T-helper 1 cell treated with Interleukin-12 subunit alpha and Interleukin-12 subunit beta and Interleukin-4 antibody, amounts not matched to agents 30 ng/mL and 1 ng/mL, for 36 hours (primary cell): ENCODE results near the gene RAPGEF4. TPM values are rescaled to one million over a fixed set of nuclear protein-coding genes. Genes with fewer than 3 reads are reported as not detected.

Source experiments
- intact Hi-C: fragments of 100-400 bp; cut with micrococcal nuclease; formaldehyde crosslinking; loops from one replicate; pipeline ENCODE4 v1.15.1; 2024
- total RNA-seq: library from RNA; stranded (reverse); gene quantifications from 2 replicates; pipeline ENCODE4 v1.2.3, GENCODE V29; 2022

The RAPGEF4 gene
- total RNA-seq, 1 donor from 2014 or later, result 1.0 TPM

DNA sequence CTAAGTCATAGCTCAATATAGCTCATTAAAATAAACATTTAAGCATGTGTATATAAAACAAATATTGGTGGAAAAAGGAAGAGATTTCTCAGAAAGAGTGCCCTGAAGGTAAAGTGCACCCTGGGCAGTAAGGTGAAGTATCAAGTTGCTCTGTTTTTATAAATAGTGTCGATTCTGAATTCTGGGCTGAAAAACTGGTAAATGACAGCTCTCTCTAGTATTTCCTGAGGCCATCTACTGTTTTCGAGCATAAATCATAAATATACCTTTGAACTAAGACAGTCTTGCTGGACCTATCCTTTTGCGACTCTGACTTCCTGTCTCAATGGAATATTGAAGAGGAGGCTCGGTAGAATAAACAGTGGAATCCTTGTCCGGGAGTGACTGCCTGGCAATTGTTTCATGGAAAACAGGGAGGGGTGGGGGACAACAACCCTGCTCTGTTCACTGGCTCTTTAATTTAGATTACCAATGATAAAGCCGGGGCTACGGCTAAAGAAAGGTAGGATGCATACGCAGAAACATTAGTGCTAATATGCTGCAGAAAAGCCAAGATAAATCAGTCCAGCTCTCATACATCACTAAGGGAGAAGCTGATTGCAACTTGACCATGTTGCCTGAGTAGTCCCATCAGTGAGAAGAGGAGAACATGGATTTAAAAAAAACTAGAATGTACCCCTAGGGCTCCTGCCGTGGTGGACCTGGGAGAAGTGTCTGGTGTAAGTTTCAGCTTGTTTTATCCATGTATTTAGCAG lies 124.1 kb downstream of the RAPGEF4 start:
- intact Hi-C loops, result no loop called here

DNA sequence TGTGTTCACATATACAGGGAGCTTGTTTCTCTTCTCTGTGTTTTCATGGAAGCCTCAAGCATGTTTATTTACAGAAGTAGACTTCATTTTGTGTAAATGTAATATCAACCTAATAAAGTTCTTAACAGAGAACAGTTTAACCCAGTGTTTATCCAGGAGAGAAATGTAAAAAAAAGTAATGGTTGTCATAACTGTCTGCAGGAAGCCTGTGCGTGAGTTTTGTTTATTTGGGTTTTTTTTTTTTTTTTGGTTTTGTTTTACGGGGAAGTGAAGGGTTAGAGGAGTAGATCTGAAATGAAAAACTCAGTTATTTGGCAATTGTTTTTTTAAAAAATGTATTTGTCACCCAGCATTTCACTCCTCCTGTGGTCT lies 124.7 kb downstream of the RAPGEF4 start:
- intact Hi-C loops, result no loop called here

DNA sequence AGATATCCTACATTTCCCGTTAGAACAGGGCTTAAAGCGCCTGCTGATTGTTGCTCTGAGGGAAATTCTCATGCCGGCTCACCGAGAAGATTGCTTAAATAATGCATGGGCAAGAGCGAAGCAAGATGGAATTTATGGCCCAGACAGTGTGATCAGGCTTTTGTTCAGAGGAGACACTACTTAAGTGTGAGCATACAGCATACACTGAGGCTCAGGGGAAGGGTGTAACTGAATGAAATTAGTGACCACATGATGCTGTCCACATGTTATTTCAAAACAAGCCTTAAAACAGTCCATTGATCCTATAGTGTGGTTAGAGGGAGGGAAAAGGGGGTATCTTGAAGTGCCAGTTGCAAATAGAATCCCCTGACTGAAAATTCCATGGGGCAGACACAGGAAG lies 125.5 kb downstream of the RAPGEF4 start:
- intact Hi-C loops, result no loop called here

- intact Hi-C loops, result no loop called here
Observed at GRCh38 chr2:172861656-172862476, 126.2 kb downstream of the RAPGEF4 start.

- intact Hi-C loops, result no loop called here
Observed at GRCh38 chr2:172863341-172863740, 127.7 kb downstream of the RAPGEF4 start.

DNA sequence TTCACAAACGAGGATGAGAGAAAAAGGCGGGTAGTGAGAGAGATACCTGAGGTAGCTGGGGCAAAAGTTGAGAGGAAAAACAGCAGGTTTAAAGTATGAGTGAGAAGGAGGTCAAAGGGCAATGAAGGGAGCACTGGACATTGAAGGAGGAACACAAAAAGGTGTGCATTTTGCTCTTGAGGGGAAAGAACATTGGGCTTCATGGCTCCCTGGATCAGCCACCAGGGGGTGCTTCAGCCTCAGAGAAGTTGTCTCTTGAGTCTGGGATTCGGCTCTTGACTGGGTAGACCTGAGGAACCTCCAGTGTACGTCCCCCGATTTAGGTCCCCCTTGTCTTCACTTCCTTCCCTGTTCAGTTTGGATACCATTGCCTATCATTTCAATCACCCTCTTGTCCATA lies 128.5 kb downstream of the RAPGEF4 start:
- intact Hi-C loops, result loop anchor here (1.0 to 2.0 kb wide), 3 partner anchors 57 to 346 kb away; no protein-coding TSS in a partner anchor

- intact Hi-C loops, result loop anchor here (2.0 kb wide), 1 partner anchor 59 kb away; no protein-coding TSS in a partner anchor
Observed at GRCh38 chr2:172865422-172865821, 129.8 kb downstream of the RAPGEF4 start.

- intact Hi-C loops, result no loop called here
Observed at GRCh38 chr2:172869861-172870260, 134.2 kb downstream of the RAPGEF4 start.

DNA sequence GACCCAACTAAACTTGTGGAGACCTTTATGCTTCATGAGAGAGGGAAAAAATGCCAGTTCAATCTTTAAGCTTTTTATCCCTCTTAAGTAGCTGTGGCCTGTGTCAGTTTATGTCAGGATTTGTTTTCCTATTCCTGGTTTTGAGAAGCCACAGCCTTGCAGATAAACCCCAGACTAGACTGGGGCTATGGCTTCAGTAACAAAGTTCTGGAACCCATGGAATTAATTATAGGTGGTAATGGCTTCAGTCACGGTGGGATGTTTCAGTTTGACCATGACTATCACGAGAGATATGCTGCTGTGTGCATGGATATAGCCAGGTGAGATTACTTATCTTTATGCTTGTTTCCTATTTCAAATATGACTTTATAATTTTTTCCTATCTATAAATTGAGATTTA lies 134.8 kb downstream of the RAPGEF4 start:
- intact Hi-C loops, result no loop called here

- intact Hi-C loops, result no loop called here
Observed at GRCh38 chr2:172877826-172878225, 142.2 kb downstream of the RAPGEF4 start.

- intact Hi-C loops, result no loop called here
Observed at GRCh38 chr2:172878260-172878659, 142.6 kb downstream of the RAPGEF4 start.

DNA sequence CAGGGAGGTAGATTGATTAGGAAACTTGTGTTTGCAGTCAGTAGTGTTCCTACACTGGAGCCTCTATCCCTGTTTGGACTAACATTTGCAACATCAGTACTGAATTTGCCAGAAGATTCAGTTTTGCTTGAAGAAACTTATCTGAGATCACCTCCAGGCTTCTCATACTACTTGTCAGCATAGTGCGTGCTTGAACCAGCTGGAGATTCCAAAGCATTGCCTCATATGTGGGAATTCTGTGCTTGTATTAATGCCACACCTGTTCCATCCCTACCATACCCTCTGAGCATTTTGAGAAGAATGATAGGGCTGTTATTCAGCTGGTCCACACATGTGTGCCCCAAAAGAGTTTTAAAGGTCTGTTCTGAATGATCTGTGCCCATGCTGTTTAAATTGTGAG lies 148.7 kb downstream of the RAPGEF4 start:
- intact Hi-C loops, result no loop called here

GRCh38 chr2:172885996-172886395 lies 150.4 kb downstream of the RAPGEF4 start:
- intact Hi-C loops, result no loop called here

DNA sequence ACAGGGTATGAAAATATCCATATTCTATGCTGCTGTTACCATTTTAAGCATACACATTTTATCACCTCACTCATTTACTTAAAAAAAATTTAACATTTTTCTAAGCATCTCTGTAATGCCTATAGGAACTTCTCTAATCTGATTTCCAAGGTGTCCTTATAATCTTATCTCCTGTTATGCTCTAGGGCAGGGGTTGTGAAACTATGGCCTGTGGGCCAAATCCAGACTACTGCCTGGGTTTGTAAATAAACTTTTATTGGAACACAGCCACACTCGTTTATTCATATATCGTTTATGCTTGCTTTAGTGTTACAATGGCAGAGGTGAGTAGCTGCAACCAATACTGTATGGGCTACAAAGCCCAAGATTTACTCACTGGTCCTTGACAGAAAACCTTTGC lies 151.6 kb downstream of the RAPGEF4 start:
- intact Hi-C loops, result no loop called here

DNA sequence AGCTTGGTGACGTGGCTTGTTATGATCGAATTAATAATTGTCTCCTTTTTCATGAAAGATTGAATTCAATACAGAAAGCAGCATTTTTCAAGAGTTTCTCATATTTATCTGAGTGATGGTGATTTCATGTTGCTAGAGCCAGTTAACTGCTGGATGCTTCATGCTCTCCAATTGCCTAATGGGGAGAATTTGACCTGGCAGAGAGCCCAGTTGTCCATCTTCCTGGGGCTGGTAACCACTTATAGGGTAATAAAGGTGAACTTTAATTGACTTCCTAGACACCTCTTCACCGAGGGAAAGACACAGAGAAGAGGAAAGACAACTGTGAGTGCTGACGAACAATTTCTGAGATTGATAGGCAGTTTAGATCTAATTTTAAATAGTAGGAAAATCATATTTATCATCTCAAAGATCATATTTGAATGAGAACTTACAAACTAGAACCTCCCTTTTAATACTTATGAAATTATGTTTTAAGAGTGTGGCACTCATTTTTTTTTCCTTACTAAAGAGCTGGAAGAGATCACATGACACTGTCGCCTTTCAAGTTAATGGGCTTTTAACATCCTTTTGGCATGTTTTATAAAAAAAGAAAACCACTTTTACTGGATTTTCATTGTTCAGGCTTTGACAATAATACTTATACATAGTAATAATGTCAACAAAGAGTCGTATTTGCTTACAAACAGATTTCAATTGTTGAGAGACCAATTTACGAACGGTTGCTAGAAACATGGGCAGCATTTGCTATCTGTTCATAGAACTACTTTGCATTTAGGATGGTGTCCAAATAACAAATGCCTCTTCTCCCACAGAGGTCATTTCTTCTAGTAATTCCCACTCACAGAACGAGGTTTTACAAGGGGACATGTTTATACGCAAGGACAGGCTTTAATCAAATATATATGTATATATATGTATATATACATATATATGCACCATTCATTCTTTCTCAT lies 153.3 kb downstream of the RAPGEF4 start:
- intact Hi-C loops, result no loop called here

- intact Hi-C loops, result no loop called here
Observed at GRCh38 chr2:172889768-172890430, 154.3 kb downstream of the RAPGEF4 start.

DNA sequence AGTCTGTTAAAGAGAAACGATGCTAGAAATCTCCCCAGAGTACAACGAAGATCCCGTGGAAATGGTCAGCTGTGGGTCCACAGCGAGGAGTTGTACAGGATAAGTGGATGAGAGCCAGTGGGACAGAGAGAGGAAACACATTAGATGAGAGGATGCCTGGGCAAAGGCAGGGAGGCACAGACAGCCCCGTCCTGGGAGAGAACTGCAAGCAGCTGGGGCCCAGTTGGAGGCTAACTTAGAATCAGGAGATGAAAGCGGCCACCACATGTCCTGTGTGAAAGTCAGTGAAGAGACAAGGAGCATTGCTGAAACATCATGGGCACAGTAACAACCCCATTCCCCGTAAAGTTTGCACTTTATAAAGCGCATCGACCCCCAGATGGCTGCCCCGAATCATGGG lies 157.5 kb downstream of the RAPGEF4 start:
- intact Hi-C loops, result no loop called here

- intact Hi-C loops, result no loop called here
Observed at GRCh38 chr2:172893671-172894070, 158.0 kb downstream of the RAPGEF4 start.

GRCh38 chr2:172894689-172895387 lies 159.2 kb downstream of the RAPGEF4 start:
- intact Hi-C loops, result no loop called here

DNA sequence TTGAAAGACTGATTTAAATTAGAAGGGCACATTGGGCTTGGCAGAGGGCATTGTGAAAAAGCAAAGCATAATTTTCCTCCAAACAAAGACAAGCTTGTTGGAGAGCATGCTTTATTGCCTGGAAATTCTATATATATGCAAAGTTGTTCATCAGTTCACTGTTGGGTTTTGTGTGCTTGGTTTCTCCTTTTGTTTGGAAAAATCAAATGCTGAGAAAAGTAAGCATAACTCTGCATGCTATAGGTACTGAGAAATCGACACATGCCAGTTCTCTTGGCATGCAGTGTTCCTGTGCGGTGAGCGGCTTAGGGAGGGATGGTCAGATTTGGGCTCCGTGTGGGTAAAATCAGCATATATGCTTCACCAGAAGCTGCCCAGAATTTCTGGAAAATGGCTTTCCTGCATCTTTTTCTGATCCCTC lies 161.0 kb downstream of the RAPGEF4 start:
- intact Hi-C loops, result no loop called here
